ENCODE data around the gene DDI2.
"Not testable (repeated sequence)": the region's sequence is repeated elsewhere in the genome, so short reads cannot be mapped to it uniquely, and the experiment has no call there.

The DDI2 gene

DNA sequence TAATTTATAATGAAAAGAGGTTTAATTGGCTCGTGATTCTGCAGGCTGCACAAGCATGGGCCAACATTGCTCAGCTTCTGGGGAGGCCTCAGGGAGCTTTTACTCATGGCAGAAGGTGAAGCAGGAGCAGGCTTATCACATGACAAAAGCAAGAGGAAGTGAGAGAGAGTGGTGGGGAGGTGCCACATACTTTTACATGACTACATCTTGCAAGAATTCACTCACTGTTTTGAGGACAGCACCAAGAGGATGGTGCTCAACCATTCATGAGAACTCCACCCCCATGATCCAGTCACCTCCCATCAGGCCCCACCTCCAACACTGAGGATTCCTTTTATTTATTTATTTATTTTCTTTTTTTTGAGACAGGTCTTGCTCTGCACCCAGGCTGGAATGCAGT, 61.3 kb downstream of the DDI2 start:
- no peak for DNase-seq (ENCODE audit: low spot score)

DNA sequence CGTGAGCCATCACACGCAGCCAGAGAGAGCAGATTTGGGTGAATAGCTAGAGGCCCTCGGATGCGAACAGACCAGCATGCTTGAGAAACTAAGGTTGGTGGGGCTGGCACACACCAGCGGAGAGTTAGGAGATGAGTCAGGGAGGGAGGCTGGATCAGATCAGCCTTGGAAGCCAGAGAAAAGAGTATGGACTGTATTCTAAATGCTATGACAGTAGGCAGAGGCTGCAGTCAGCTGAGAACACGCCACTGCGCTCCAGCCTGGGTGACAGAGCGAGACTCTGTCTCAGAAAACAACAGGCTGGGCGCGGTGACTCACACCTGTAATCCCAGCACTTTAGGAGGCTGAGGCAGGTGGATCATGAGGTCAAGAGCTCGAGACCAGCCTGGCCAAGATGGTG, 62.9 kb downstream of the DDI2 start:
- no peak for DNase-seq (ENCODE audit: low spot score)

DNA sequence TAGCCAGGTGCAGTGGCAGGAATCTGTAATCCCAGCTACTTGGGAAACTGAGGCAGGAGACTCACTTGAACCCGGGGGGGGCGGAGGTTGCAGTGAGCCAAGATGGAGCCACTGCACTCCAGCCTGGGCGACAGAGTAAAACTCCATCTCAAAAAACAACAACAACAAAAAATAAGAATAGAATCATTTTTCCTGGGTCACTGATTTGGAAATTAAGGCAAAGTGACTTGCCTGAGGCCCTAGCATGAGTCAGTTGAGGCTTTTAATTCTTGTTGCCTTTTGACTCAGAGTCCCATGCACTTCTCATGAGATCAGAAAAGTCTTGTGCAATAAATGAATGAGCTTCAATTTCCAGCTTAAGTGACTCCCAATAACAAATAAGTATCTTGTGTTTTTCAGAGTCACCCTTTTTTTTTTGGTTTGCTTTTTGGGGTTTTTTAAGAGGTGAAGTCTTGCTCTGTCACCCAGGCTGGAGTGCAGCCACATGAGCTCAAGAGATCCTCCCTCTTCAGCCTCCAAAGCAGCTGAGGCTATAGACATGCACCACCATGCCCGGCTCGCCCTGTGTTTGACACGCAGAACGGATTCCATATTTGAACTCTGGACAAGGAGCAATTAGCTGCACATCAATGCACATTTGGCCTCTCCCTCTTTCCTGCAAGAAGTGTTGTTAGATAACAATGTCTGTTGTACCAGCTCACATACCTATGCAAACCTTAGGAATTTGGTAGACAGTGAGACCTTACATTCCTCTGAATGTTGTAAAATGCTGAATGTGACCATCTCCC, 63.5 kb downstream of the DDI2 start:
- DNase-seq (ENCODE audit: low spot score): no peak

DNA sequence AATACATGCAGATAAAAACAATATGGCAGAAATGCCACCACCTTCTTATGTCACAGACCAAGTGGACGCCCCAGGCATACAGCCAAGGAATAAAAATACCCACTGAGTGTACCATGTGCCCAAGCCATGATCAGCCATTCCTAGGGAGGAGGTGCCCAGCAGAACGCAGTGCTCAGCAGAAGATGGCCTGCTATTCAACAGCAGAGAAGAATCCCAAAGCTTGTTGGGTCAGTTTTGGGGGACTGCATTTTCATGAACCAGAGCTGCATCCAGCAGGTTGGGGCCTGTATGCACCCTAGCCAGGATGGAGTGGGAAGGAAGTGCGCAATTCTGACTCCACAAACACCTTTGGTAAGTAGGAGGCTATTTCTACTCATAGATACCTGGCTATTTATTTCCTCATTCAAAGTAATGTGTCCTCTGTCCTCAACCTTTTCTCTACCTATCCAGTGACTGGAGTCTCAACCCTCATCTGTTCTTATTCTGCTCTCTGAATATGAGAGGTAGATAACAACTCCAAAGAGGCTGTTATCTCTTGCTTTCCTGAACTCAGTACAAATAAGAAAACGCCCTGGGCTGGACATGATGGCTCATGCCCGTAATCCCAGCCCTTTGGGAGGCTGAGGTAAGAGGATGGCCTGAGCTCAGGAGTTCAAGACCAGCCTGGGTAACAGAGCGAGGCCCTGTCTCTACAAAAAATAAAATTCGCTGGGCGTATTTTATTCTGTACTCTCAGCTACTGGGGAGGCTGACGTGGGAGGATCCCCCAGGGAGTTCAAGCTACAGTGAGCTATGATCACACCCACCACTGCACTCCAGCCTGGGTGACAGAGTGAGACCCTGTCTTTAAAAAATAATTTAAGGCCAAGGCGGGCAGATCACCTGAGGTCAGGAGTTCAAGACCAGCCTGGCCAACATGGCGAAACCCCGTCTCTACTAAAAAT, 64.4 kb downstream of the DDI2 start:
- no peak for DNase-seq (ENCODE audit: low spot score)

DNA sequence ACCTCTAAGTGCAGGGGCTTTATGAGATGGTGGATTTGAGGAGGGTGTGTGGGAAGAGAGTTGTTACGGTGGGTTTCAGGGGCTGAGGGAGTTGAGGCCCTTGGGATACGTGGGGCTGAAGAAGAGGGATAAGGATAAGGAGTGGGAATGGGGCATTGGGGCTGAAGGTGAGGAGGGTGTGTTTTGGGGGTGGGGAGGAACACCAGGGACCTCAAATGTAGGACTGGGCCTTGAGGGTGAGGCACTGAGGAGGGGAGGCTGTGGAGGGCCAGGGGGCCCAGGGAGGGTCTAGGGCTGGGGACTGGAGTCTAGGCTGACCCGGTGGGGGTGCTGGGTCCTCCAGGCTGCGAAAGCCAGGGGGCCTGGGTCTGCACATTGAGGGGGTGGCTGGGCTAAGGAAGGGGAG, 65.7 kb downstream of the DDI2 start:
- no peak for DNase-seq (ENCODE audit: low spot score)

DNA sequence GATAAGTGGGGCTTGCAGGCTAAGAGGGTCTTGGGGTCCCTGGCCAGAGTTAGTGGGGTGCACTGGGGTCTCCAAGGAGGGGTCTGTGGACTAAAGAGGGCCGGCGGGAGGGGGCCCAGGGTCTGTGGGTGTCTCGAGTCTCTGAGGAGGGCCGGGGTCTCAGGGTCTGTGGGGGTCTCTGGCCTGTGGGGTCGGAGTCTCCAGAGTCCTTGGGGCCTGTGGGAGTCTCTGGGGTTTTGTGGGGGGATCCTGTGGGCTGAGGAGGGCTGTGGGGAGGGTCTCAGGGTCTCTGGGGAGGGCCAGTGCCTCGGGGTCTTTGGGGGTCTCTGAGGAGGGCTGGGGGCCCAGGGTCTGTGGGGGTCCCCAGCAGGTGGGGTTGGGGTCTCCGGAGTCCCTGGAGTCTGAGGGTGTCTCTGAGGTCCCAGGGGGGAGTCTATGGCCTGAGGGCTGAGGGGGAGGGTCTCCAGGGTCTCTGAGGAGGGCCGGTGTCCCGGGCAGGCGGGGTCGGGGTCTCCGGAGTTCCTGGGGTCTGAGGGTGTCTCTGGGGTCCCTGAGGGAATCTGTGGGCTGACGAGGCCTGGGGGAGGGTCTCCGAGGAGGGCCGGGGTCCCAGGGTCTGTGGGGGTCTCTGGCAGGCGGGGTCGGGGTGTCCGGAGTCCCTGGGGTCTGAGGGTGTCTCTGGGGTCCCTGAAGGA, 66.2 kb downstream of the DDI2 start:
- no peak for DNase-seq (ENCODE audit: low spot score)

DNA sequence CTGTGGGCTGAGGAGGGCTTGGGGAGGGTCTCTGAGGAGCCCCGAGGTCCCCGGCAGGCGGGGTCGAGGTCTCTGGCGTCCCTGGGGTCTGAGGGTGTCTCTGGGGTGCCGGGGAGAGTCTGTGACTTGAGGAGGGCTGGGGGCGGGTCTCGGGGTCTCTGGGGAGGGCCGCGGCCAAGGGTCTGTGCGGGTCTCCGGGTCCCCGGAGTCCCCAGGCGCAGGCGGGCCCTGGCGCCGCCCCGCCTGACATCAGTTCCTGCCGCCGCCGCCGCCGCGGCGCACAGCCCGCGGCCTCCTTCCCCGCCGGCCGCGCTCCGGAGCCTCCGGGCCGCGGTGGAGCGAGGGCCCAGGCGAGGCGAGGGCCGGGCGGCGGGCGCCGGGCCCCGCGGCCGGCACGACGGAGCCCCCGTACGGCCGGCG, 66.8 kb downstream of the DDI2 start, which contains the start of gene PLEKHM2:
PLEKHM2 (plus strand) TSS at position 279 of the 420 bp plus-strand sequence. CDS start 239 bp downstream, outside the sequence.
- peak; percentile 39 for DNase-seq (ENCODE audit: low spot score)

DNA sequence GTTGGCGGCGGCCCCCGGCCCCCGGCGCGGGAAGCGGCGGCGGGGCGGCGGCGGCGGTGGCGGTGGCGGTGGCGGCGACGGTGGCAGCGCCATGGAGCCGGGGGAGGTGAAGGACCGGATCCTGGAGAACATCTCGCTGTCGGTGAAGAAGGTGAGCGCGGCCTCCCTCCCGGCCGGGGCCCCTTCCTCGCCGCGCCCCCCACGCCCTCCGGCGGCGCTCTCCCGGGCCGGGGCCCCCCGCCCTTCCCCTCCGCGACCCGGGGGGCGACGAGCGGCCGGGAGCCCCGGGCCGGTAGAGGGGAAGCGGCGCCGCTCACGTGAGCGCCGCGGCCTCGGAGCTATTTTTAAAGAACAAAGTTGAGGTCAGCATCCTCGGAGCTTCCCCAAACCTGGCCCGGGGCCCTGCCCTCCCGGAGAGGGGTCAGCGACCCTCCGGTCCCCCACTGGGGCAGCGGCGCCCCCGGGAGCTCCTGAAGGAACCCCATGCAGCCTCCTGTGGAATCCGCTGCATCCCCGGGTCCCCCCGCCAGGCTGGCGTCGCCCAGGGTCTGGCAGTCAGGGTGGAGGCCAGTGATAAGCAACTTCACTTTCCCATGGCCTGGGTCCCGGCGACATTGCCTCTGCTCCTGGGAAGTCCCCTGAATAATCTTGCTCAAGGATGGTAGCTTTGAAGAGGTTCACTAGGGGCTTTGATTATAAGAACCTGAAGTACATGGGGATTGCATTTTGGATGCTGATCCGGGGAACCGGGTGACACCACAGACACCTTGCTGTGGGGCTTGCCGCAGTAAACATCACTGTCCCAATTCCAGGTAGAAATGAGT, 67.4 kb downstream of the DDI2 start:
- no peak for DNase-seq (ENCODE audit: low spot score)

DNA sequence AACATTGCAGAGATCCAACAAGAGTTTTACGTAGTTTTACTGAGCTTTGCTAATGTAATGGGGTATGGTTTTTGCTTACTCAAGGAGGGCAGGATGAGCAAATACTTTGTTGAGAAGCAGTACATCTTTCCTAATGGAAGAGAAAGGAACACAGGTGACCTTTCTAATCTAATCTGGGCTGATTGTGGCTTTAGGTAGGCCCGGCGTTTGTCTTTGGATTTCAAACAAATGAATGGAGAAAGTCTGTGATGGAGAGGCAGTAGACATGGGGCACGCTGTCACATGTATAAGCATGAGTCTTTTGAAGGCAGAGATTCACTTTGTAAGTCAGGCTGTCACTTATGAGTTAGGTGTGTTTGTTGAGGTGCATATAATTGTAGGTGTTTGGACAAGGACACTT, 68.6 kb downstream of the DDI2 start:
- DNase-seq (ENCODE audit: low spot score): no peak

DNA sequence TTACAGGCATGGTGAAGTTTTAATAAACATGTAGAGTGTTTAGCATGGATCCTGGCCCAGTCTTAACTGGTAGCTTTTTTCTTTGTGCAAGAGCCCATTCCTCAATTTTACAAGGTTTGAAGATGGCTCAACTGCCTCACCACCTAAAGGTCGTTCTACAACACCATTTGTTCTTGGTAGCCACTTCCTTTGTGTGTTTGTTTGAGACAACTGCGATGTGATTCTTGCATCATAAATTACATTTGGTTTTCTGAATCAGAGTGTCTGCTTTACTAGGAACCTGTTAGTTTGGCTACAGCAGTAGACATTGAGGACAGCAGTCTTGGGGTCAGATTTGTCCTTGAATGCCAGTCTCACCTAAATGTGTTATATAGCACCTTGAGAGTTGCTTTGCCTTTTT, 70.2 kb downstream of the DDI2 start:
- no peak for DNase-seq (ENCODE audit: low spot score)

DNA sequence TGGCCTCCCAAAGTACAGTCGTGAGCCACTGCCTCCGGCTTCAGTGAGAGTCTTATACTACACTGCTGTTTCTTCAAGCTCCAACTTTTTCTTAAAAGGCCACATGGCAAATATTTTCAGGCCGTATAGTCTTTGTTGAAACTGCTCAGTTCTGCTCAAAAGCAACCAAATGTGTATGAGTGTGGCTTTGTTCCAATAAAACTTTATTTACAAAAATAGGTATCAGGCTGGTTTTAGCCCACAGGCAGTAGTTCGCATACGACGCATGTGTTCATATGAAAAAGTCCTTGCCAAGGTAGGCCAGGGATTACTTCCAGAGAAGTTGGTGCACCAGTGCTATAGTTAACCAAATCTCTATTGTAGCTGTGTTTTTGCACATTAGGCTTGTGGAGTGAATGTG, 73.1 kb downstream of the DDI2 start:
- DNase-seq (ENCODE audit: low spot score): no peak

DNA sequence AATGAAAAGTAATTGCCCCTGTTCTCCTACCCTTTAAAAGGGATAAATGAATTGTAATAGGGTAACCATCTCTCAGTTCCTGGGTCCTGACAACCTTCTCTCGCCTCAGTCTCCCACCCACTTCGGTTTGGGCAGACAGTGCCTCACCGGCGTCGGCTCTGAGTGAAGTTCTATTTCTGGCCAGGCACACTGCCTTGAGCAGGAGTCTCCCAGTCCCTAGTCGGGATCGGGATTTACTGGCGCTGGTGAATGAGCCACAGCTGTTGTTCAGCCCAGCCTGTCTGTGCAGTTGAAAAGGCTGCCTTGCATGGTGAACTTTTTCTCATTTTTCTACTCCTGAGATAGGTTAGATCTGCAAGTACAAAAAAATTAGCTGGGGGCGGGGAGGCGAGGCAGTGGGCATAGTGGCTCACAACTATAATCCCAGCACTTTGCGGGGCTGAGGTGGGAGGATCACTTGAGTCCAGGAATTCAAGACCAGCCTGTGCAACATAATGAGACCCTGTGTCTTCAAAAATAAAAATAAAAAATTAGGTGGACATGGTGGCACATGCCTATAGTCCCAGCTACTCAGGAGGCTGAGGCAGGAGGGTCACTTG, 74.3 kb downstream of the DDI2 start:
- no peak for DNase-seq (ENCODE audit: low spot score)

DNA sequence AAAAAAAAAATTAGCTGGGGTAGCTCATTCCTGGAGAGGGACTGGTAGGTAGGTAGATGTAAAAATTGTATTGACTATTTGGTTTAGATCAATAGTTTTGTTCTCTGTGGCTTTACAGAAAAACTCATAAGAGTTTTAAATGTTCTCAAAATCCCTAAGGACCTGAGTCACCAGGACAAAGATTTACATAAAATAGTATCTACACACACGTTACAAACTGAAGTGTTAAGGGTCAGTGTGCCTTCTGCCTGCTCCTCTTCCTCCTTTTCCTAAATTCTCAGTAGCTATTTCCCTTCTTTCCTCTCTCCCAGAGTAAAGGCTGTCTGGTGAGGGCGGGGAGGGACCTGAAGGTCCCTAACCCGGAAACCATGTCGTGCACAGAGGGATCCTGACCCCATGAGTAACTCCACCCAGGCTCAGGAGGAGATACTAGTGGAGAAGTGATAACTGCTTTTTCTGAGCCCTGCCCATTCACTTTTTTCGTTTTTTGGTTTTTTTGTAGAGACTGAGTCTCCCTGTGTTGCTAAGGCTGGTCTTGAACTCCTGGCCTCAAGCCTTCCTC, 74.9 kb downstream of the DDI2 start:
- no peak for DNase-seq (ENCODE audit: low spot score)

DNA sequence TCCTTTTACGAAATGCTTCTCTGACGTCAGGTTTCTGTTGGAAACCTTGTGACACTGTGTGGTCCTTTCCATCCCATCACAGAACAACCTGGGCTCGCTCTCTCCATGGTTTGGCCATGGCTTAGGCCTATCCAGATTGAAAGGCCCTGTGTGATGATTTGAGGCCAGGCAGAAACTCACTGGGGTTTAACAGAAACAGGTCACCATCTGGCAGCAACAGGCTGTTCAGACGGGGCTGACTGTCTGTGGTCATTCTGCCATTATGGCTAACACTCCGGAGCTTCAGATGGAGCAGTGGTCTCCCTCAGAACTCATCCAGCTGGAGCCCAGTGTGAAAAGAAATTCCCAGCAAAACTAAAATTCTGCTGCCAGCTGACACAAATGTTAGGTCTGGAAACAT, 76.1 kb downstream of the DDI2 start:
- no peak for DNase-seq (ENCODE audit: low spot score)

DNA sequence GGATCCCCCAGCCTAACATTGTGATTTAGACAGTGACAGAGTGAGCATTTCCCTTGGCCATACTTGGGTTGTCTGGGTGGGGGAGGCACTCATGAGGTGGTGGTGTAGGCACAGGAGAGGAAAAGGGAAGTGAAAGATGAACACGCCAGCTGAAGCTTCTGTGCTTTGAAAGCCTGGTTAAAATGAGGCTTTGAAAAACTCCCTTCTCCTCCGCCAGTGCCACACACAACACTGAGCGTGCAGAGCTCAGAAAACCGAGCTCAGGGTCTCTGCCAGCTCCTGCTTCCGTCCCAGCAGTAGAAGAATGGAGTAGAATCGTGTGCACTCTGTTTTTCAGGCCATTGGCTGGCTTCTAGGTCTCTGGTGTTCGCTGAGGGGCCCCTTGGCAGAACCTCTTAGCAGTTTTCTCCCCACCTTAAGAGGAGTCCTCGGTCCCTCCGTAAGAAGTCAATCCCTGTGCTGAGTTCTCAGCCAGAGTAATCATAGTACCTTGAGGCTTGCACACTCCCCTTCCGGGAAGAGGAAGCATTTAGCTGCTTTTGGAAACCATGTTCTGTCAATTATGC, 79.8 kb downstream of the DDI2 start:
- peak; percentile 57 for DNase-seq (ENCODE audit: low spot score)

DNA sequence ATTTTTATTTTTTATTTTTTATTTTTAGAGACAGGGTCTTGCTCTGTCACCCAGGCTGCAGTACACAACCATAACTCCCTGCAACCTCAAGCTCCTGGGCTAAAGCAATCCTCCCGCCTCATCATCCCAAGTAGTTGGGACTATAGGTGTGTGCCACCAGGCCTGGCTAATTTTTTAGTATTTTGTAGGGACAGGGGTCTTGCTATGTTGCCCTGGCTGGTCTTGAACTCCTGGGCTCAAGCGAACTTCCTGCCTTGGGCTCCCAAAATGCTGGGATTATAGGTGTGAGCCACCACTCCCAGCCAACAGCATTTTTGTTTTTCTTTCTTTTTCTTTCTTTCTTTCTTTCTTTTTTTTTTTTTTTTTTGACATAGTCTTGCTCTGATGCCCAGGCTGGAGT, 80.9 kb downstream of the DDI2 start:
- DNase-seq (ENCODE audit: low spot score): no peak

DNA sequence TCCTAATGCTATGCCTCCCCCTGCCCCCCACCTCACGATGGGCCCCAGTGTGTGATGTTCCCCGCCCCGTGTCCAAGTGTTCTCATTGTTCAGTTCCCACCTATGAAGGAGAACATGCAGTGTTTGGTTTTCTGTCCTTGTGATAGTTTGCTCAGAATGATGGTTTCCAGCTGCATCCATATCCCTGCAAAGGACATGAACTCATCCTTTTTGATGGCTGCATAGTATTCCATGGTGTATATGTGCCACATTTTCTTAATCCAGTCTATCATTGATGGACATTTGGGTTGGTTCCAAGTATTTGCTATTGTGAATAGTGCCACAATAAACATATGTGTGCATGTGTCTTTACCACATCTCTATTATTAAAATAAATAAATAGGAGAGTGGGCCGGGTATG, 82.1 kb downstream of the DDI2 start:
- not testable (repeated sequence) for DNase-seq (ENCODE audit: low spot score)

DNA sequence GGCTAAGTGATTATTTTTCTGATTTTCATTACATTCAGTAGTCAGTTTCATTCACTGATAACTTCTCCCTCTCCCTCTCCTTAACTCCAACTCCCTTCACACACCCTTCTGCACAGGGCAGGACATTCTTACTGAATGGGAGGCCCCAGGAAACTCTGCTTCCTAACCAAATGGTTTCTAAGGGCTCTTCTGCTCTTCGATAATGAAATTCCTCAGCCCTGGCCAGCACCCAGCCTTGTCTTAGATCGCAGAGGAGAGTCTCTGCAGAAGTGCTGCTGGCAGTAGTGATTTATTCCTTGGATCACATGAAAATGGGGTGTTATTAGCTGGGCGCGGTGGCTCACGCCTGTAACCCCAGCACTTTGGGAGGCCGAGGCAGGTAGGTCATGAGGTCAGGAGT, 83.2 kb downstream of the DDI2 start:
- no peak for DNase-seq (ENCODE audit: low spot score)

DNA sequence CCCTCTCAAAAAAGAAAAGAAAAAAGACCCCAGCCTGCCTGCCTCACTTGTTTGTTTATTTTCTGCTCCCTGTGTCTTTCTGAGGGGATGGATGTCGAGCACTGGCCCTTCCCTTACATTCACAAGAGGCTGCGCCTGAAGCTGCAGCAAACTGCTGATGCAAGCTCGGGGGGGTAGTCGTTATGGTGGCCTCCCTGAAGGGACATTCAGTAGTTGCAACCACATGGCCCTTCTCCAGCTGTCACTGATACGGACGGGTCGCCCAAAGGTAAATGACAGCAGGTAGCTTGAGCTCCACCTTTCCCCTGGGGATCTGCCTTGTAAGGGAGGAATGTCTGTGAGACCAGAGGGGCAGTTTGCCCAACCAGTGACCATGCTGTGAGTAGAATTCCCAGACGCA, 84.5 kb downstream of the DDI2 start:
- DNase-seq (ENCODE audit: low spot score): no peak

DNA sequence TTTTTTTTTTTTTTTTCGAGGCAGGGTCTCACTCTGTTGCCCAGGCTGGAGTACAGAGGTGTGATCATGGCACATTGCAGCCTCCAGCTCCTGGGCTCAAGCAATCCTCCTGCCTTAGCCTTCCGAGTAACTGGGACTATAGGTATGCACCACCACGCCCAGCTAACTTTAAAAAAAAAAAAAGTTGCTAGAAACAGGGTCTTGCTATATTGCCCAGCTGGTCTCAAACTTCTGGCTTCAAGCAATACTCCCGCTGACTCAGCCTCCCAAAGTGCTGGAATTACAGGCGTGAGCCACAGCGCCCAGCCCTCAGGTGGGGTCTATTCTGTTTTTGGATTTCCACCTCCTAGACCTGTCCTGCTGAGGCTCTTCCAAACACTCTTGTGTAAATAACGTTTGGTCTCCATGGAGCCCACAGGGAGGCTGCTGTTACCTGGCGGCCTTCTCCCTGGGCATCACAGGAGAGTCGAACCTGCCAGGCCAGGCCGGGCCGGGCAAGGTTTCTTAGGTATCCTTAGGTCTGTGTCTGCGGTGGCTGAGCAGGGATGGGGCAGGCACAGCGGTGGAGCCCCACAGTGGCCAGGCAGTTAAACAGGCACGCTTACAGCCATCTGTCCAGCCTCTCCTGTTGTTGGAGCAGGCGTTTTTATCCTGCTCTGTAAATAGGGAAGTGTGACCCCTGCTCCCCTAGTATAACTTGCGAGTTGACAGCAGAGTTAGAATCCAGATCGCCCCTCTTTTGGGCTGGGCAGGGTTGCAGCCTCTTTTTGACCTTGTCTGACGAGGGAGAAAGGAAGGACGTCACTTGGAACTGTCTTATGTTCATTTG, 85.7 kb downstream of the DDI2 start:
- no peak for DNase-seq (ENCODE audit: low spot score)
